Thyroid gland (tissue), 4 donors: Measurements from ENCODE around the gene CCDC3.

Source experiments
- POLR2A ChIP-seq, 2 donors: fragments of 450-650 bp; IDR thresholded peaks; one replicate each; pipeline ENCODE4 v1.6.1; 2017; ENCODE audit warnings: antibody characterized with exemption in 2 of 2, mild to moderate bottlenecking in 2 of 2, moderate library complexity in 1 of 2
- TF ChIP-seq, protein P1 (sequence below), 6 experiments: fragments of 200-600 bp in 3 of 6; fragments of 450-650 bp in 3 of 6; sonication (generic) in 3 of 6; IDR thresholded peaks; one replicate each; pipeline ENCODE4 v1.5.1; 2016 to 2019; ENCODE audit warnings: antibody characterized with exemption in 6 of 6, mild to moderate bottlenecking in 2 of 6, inconsistent platforms in 1 of 6, moderate library complexity in 1 of 6

DNA sequence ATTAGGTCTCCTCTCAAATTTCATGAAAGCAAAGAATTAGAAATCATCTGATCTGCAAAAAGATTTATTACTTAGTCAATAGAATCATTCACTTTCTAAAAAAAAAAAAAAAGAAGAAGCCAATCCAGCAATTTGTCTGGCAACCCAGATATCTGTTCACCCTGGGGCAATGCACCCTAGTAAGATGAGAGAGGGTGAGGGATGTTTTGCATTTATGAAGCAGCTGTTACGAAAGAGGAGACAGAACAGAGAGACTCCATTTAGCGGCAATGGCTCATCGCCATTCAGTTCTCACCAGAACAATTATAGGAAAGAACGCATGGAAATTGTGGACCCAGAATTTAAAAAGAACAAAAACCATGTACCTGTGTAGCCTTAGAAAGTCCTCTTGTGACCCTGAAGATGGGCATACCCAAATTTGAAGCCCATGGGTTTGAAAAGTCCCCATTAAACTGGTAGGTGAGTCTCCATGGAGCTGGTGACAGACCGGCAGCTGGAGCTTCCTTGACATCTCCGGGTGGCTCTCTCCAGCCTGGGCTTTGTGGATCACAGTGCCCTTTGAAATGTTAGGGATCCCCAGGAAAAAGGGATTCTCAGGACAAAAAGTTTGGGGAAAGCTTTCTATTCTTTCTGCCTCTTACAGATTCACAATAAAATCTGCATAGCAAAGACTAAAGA, 45.5 kb upstream of the CCDC3 start:
- TF ChIP-seq, protein P1, sequence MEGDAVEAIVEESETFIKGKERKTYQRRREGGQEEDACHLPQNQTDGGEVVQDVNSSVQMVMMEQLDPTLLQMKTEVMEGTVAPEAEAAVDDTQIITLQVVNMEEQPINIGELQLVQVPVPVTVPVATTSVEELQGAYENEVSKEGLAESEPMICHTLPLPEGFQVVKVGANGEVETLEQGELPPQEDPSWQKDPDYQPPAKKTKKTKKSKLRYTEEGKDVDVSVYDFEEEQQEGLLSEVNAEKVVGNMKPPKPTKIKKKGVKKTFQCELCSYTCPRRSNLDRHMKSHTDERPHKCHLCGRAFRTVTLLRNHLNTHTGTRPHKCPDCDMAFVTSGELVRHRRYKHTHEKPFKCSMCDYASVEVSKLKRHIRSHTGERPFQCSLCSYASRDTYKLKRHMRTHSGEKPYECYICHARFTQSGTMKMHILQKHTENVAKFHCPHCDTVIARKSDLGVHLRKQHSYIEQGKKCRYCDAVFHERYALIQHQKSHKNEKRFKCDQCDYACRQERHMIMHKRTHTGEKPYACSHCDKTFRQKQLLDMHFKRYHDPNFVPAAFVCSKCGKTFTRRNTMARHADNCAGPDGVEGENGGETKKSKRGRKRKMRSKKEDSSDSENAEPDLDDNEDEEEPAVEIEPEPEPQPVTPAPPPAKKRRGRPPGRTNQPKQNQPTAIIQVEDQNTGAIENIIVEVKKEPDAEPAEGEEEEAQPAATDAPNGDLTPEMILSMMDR (IDR thresholded peaks at IDR 0.05) = no peak
- TF ChIP-seq POLR2A (IDR thresholded peaks at IDR 0.05) = no peak
